ENCODE data around the gene FNTB.

DNA sequence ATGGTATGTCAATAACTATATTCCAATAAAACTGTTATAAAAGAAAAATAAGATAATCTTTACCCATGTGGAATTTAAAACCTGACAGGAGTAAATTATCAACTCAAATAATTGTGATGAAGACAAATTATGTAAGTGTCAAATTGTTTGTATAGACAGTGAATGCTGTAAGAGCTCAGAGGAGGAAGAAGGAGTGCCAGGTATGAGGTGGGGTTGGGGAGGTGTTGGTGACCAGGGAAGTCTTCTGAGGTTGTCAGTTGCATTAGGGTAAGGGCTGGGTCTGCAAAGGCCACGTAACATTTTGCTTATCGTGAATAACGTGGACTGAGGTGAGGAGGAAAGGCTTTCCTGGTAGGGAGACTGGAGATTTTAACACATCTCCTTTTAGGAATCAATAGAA lies 118.1 kb downstream of the FNTB start:
- TF ChIP-seq, protein P1, sequence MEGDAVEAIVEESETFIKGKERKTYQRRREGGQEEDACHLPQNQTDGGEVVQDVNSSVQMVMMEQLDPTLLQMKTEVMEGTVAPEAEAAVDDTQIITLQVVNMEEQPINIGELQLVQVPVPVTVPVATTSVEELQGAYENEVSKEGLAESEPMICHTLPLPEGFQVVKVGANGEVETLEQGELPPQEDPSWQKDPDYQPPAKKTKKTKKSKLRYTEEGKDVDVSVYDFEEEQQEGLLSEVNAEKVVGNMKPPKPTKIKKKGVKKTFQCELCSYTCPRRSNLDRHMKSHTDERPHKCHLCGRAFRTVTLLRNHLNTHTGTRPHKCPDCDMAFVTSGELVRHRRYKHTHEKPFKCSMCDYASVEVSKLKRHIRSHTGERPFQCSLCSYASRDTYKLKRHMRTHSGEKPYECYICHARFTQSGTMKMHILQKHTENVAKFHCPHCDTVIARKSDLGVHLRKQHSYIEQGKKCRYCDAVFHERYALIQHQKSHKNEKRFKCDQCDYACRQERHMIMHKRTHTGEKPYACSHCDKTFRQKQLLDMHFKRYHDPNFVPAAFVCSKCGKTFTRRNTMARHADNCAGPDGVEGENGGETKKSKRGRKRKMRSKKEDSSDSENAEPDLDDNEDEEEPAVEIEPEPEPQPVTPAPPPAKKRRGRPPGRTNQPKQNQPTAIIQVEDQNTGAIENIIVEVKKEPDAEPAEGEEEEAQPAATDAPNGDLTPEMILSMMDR (IDR thresholded peaks at IDR 0.05; ENCODE audit: low read depth, low read length, poor library complexity, severe bottlenecking) = no peak
- no peak for TF ChIP-seq EZH2phosphoT487 (IDR thresholded peaks at IDR 0.05; ENCODE audit: borderline replicate concordance, low read length)
